Left kidney (tissue), 2 donors: ENCODE results near the gene EXOC6B. TPM values are rescaled to one million over a fixed set of nuclear protein-coding genes. Genes with fewer than 3 reads are reported as not detected.
A peak's percentile ranks its signal among the peaks of the same experiment; 100 is the strongest.

Experiments used
- DNase-seq: peaks from one replicate; pipeline ENCODE4 v3.0.0-alpha.2; 2013
- polyA plus RNA-seq: library from polyadenylated mRNA; unstranded; fragments of 120-200 nt; gene quantifications from one replicate; pipeline ENCODE4 v1.2.1, GENCODE V29; 2013; ENCODE audit not compliant: insufficient read length

EXOC6B gene
- polyA plus RNA-seq, 1 donor = 25.0 TPM

DNA sequence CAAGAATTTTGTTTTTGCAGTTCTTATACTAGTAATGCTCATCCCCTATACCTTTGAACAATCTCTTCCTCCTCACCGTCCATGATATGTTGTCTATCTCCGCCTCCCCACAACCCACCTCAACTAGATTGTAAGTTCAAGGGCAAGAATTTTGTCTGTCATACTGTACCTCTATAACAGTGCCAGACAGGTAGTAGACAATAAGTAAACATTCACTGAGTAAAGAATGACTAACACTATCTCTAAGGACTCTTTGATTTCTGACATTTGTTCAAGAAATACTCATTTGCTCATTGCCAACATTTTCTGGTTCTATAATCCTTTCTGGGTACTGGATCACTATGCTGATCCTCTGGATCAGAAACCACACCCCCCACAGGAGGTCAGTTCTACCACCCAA is 82.4 kb downstream of the EXOC6B start:
- no peak for DNase-seq

DNA sequence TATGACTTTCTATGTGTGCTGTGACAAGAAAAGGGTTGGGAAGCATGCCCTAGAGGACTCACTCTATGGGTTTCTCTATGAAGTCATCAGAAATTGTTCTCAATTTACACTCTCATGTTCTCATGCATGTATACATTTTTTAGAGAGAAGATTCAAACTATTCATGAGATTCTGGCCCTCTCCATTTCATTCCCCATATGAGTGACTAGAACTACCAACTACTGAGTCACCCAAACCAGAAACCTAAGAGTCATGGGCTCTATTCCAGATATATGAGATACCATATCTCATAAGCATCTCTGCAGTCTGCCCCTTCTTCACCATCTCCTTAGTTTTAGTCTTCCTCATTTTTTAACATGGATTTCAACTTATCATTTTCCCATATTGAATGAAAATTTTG is 87.7 kb downstream of the EXOC6B start:
- DNase-seq = no peak

DNA sequence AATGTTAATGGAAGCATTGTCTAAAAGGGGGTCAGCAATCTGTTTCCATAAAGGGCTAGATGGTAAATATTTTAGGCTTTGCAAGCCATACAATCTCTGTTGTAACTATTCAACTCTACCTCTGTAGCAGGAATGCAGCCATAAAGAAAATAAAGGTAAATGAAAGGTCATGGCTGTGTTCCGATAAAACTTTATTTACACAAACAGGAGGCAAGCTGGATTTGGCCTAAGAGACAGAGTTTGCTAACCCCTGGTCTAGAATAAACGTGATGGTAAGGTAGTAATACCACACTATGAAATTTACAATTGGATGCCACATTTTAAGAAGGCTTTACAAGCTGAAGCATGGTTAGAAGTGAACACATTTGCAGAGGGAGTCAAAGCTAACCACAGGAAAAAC is 91.4 kb downstream of the EXOC6B start:
- no peak for DNase-seq

DNA sequence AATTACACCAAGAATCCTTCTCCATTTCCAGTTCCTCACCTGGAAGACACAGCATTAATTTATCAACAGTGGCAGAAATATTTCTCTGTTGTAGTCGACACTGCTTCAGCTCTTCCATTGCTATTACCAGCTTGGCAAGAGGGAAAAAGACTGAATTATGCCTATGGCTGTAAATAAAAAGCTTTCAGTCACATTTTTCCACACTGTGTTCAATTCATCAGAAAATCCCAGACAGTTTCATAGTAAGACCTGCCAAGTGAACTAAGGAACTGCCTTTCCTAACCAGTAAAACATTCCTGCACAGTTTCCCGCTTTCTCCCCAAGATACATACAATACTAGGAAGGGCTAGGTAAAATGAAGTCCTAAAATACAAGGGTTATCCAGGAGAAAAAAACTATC is 94.7 kb downstream of the EXOC6B start:
- DNase-seq = peak; percentile 13

DNA sequence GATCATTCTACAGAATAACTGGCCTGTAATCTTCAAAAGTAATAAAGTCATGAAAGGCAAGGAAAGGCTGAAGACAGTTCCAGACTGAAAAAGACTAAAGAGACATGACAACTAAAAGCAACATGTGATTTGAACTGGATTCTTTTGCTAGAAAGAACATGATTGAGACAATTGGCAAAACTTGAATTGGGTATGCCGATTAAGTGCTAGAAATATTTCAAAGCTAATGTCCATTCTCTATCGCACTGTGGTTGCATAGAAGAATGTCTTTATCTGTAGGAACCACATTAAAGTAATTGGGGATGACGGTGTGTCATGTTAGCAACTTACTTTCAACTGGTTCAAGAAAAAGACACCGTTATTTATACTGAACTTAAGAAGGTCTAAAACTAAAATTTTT is 98.5 kb downstream of the EXOC6B start:
- no peak for DNase-seq

DNA sequence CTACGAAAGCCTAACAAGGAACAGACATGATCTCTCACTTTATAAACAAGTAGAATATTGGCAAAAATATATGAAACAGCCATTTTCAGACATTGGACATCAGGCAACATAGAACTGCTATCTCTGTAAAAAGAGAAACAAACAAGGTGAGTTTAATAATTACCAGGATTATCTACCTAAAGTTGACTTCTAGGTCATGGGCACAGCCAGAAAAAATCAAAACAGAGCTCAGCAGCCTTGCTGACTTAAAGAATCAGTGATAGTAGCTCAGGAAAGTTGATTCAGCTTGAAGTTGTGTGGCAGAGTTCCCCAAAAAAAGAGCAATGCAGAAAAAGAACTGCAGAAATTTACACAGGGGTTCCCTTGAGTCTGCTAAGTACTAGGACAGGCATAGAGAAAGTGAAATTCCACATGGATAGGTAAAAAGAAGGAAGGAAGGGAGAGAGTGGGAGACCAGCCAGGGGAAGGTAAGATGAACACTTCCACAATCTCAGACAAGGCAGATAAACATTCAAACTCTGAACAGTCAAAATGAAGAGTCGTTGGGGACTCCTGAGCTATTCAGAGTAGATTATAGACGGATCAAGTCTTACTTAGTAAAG is 102.0 kb downstream of the EXOC6B start:
- no peak for DNase-seq

DNA sequence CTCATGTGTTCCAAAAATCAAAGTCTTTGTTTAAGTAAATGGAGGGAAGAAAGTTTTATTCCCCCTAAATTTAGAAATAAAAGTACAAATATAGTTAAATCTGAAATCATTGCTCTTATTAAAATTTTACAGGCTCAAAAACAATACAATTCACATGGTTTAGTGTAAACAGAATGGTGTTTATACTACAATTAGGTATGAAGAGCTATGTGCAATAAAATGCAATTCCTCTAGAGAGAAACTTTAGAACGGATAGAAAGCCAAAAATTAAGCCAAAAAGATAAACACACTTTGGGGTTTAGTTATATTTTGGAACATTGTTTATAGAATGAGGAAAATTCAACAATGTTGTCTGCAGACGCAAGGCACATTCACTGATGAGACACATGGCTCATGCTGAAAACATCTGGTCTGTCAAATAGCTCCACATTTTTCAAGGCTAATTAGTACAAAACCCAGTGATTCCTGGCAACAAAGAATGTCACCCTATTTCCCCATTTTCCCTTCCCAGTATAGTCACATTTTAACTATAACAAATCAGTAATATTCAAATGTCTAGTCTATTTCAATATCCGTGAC is 103.3 kb downstream of the EXOC6B start:
- DNase-seq = no peak

DNA sequence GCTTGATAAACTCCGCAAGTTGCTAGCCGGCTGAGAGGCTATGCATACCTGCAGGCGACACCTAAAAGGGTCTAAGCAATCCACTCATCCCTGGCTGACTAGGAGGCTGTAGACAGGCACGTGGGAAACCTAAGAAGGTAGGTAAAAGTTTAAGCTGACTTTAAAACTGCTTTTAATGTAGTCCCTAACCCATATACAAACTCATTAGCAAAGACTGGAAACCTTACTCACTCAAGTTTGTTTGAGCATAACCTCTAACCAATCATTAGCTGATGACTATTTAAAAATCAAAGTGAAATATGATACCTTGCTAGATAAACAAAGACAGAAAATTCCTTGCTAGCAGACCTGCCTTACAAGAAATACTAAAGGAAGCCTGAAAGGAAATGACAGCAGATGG is 106.4 kb downstream of the EXOC6B start:
- peak; percentile 28 for DNase-seq

DNA sequence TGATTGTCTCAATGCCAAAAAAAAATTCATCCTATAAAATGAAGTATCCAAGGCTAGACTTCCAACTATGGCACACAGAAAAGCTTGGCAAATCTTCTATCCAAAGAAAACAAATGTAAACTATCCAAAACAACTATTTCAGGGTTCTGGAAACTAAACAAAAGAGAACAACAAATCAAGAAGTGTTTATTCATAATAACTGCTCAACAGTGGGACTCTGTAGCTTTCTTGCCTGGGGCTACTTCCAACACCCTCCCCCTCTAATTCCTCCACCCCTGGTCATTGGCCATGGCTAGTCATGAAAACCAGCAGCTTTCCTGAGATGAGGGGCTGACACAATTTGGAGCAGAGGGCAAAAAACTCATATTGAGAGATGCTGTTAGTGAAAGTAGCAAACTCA is 107.0 kb downstream of the EXOC6B start:
- DNase-seq = no peak

DNA sequence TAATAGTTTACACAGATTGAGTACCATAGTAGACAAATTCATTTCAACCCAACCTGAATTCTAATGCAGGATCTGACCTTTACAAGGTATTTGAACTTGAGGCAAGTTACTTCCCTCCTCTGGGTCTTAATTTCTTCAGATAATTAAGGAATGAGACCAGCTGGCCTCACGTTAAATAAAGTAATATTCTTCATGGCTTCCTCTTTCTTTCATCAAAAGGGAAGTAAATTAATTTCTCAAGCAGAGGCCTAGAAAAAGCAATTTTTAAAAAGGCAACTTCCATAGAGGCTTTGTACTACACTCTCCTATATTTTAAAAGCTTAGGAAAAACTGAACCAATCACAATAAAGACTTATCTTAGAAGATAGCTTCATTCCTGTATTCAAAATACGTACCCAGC is 109.2 kb downstream of the EXOC6B start:
- no peak for DNase-seq

DNA sequence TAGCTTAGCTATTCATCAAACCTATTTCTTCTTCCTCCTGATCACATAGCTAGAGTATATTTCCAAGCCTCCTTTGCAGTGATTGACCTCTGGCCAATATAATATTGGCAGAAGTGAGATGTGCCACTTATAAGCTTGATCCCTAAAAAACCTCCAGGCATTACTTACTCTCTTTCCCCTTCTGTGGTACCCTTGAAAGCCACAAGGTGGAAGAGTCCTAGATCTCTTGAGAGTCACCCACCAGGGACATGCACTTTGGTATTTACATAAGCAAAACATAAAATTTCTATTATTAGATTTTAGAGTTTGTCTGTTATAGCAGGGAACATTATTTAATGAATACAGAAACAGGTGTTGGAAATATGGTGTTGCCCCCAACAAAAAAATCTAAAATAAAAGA is 112.0 kb downstream of the EXOC6B start:
- DNase-seq = no peak

DNA sequence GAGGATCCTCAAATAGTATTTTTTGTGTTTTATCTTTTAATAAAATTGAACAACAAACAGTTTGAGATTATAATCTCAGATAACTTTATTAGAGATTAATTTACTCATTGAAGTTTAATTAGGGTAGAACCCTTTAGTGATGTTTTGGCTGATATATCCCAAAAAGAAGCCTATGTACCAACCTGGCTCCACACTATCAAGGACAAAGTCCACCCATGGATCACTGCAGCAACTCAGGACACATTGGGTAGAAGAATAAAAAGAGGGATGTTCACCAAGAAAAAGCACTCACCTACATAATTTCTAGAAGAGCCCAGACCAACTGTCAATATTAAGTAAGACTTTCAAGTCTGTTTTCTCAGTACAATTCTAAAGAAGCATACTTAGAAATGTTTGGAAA is 112.9 kb downstream of the EXOC6B start:
- DNase-seq = no peak

DNA sequence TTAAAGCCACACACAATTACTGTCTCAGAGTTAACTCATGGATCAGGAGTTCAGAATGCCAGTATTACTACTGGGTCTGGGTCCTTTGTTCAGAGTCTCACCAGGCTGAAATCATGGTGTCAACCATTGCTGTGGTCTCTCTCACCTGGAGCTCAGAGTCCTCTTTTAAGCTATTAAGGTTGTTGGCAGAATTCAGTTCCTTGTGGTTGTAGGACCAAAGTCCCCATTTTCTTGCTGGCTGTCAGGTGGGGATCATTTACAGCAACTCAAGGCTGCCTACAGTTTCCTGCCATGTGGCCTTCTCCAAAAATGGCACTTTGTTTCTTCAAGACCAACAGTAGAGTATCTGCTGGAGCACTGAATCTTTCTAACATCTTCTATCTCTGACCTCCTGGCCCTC is 113.5 kb downstream of the EXOC6B start:
- DNase-seq = no peak

DNA sequence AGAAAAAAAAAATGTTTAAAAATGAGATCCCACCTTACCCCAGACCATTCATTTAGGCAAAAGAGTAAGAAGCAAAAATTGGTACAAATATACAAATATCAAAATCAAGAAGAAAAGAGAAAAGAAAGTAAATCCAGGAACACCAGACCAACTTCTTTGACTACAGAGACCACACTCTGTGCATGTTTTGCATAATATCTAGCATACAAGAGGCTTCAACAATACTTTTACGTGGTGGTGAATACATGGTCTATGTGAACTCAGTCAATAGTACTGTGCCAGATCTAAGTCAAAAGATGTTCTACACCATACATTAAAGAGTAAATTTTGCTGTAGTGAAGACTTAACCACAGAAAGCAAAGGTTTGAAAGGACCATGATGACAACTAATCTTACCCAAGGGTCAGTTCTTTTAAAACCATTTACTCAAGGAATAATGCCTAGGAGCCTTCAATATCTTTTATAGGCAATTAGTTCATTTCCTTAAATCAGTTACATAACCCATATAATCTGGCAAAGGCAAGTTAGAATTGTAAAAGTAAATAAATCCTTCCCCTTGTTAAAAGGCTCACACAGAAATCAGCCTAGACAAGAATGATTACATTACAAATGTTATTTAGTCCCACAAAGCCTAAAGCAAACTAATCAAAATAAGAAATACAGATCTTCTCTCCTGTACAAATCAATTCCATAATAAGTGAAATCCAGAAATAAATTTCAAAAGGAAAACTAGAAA is 115.2 kb downstream of the EXOC6B start:
- no peak for DNase-seq

DNA sequence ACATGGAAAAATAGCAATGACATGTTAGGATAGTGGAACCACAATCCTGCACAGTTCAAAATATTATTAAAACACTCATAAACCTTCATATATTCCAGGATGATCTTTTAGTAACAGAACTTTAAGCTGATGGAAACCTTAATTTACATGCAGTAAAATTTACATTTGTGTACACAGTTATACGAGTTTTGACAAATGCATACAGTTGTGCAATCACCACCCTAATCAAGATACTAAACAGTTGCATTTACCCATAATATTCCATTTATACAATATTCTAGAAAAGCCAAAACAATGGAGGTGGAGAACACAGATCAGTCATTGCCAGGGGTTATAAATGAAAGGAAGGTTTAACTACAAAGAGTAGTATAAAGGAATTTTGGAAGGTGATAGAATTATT is 117.6 kb downstream of the EXOC6B start:
- DNase-seq = no peak

DNA sequence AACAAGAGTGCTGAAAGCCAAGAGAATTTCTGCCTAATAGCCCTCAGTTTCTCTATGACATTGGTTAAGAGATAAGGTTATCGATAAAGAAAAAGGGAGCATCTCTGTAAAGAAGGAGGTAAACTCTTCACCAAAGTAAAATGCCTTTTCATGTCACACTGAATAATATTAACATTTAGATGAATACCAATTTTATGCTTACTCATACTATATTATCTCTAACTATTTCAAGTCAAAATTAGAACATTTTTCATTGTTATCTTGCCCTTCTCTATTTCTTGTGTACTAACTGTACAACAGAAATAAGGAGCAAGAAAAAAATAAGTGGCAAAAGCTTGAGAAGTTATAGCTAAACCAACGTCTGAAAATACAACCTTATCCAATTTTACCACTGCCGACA is 127.5 kb downstream of the EXOC6B start:
- no peak for DNase-seq

DNA sequence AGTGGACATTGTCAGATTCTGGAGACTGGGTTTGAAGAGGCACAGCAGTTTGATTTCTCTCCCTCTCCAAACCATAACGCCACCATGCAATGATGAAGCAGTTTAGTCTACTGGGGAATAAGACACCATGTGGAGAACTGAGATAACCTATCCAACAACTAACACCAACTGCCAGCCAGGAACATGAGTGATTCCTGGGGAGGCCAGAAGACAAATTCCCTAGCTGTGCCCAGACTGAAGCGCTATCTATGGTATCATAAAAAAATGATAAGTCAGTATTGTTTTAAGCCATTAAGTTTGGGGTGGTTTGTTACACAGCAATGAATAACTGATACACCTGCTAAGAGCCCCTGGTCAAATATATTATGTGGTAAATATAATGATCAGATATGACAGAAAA is 129.3 kb downstream of the EXOC6B start:
- no peak for DNase-seq

DNA sequence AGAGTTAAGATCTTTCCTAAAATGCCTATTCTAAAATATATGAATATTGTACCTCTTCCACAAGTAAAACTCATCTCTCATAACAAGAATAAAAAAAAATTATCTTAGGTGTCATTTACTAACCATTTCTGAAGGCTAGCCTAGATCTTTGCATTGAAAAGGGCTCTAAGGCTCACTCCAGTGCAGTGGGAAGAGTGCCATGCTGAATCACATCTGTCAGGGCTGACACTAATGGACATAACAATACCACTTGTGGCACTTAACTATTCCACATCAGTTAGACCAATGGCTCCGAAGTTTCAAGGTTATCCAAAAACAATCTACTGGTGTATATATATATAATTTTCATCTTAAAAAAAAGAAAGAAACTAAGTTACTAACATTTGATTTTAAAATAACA is 130.2 kb downstream of the EXOC6B start:
- no peak for DNase-seq

DNA sequence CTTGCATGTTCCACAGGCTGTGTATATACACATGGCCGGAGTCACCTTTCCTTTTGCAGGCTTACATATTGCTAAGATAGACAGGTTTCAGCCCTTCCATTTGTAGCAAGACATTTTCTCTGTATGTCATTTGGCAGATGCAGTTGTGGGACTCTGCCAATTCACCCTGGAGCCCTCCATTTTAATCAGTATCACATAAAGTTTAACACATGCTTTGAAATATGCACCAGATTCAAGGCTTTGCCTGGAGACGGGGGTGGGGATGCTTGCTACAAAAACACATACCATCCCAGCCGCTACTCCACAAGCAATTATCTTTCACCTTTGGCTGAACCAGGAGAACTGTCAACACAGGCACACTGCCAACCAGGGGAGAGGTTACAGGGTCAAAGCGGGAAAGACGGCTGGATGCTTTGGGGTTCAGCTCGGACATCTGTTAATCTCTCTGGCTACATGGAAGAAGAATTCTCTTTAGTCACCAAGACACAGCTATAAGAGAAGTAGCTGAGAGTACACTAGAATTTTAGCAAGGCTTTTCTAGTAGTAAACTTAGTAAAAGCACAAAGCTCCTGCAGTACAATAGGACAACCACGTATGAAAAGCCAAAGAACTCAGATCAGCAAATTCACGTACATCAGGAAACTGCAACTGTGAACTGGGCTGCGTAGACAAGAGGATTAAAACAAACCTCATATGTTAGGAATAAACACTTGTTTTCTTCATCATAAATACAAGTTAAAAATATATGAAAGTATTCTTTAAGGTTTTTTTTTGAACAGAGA is 130.9 kb downstream of the EXOC6B start:
- no peak for DNase-seq

DNA sequence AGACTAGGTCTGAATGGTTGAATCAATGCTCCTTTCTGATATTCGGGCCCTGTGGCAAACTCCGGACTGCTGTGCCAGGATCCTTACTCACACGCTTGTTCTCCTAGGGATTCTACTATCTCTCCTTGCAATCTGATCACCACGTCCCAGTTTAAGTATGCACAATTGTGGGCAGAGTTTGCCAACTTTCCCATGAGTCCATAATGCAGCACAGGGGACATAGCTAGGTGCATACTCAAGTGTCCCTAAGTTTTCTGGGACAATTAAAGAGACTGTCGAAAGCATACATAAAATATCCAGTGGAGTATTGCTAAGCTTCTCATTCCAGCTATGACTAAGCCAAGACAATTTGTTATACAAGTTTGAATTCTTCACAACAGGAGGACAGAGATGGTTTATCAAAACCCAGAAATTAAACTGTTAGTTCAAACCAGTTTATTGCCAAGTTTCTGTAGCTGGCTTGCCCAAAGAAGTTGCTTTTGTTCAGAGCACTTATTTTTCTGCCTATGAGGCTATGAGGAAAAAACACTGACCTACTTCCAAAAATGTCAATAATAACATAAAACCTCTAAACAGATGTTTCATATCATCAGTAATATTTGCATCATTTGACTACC is 136.1 kb downstream of the EXOC6B start:
- DNase-seq = no peak

DNA sequence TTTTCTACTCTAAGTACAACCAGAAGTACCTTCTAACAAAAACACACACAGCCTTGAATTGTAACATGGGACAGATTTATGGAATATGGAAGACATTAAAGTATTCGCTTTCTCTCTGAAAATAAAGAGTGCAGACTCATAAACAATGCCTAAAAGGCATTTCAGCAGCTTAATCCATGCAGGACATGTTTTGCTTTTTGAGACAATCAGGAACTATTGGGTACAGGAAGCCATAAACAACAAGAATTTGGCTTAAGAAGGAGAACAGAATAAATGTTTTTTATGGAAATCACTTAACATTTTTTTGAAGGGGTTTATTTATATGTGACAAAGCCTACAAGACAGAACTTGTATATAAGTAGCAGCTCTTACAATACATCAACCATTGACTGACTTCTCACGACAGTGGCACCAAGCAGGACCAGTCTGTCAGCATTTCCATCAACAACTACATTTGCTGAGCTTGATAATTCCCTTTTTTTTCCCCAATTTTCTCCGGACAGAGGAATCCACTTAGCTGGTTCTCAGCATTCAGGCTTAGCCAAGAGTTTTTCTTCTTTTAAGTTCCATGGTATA is 140.1 kb downstream of the EXOC6B start:
- no peak for DNase-seq

DNA sequence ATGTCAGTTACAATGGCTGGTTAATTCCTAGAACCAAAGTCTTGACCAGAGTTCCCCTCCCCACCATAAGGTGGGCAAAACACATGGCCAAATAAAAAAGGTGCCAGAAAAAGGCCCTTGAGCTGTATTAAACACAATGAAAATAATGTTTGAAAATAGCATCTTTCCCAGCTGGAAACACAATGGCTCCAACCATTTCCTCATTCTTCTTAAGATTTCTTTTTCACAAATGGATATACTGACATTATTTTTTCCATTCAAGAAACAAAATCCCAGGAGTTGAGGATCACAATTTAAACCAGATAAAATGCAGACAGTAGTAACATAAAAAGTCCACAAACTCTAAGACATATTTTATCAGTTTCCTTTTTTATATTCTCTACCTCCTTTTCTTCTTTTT is 143.8 kb downstream of the EXOC6B start:
- DNase-seq = no peak
